Rectal smooth muscle tissue (tissue), 1 donor: ENCODE data around the gene KCTD1.

Experiments used
- H3K27ac ChIP-seq: one replicate; pipeline ENCODE4 v1.7.0; 2013; ENCODE audit warnings: low read depth, low read length, inconsistent platforms
- H3K27me3 ChIP-seq: one replicate; pipeline ENCODE4 v1.7.0; 2013; ENCODE audit warnings: low read length; ENCODE audit not compliant: control insufficient read depth, insufficient read depth
- H3K36me3 ChIP-seq: one replicate; pipeline ENCODE4 v1.7.0; 2013; ENCODE audit warnings: low read length; ENCODE audit not compliant: control insufficient read depth, insufficient read depth
- H3K4me1 ChIP-seq: one replicate; pipeline ENCODE4 v1.7.0; 2013; ENCODE audit warnings: low read length; ENCODE audit not compliant: control insufficient read depth, insufficient read depth
- H3K4me3 ChIP-seq: one replicate; pipeline ENCODE4 v1.7.0; 2013; ENCODE audit warnings: low read length
- H3K9ac ChIP-seq: one replicate; pipeline ENCODE4 v1.7.0; 2013; ENCODE audit warnings: low read length

Gene KCTD1

GRCh38 chr18:26416652-26417150, 131.7 kb downstream of the KCTD1 start:
- H3K36me3 ChIP-seq = no peaks in the 10 kb centered on the region
- H3K9ac ChIP-seq = no peak overlapping the region
- H3K4me3 ChIP-seq = no peak overlapping the region
- H3K4me1 ChIP-seq = no peaks in the 10 kb centered on the region
- H3K27ac ChIP-seq = no peak overlapping the region
- H3K27me3 ChIP-seq = no peaks in the 10 kb centered on the region

GRCh38 chr18:26415631-26416030, 132.7 kb downstream of the KCTD1 start:
- no peak overlapping the region for H3K27ac ChIP-seq
- H3K4me1 ChIP-seq = no peaks in the 10 kb centered on the region
- H3K4me3 ChIP-seq = no peak overlapping the region
- H3K36me3 ChIP-seq = no peaks in the 10 kb centered on the region
- H3K27me3 ChIP-seq = no peaks in the 10 kb centered on the region
- H3K9ac ChIP-seq = no peak overlapping the region

- Histone ChIP-seq H3K9ac (no peak overlapping the region), H3K27me3 (no peaks in the 10 kb centered on the region), H3K4me3 (no peak overlapping the region), H3K27ac (no peak overlapping the region), H3K36me3 (no peaks in the 10 kb centered on the region), H3K4me1 (no peaks in the 10 kb centered on the region)
Observed at GRCh38 chr18:26414901-26415440, 133.4 kb downstream of the KCTD1 start.

GRCh38 chr18:26409091-26409490, 139.3 kb downstream of the KCTD1 start:
- Histone ChIP-seq H3K27me3 (no peaks in the 10 kb centered on the region), H3K4me1 (no peaks in the 10 kb centered on the region), H3K4me3 (no peak overlapping the region), H3K36me3 (no peaks in the 10 kb centered on the region), H3K27ac (no peak overlapping the region), H3K9ac (no peak overlapping the region)

- H3K4me1 ChIP-seq = no peaks in the 10 kb centered on the region
- H3K27ac ChIP-seq = no peak overlapping the region
Observed at GRCh38 chr18:26407736-26408601, 140.4 kb downstream of the KCTD1 start.

GRCh38 chr18:26406854-26407517, 141.4 kb downstream of the KCTD1 start:
- Histone ChIP-seq H3K27me3 (no peaks in the 10 kb centered on the region), H3K4me3 (no peak overlapping the region), H3K27ac (no peak overlapping the region), H3K36me3 (no peaks in the 10 kb centered on the region), H3K9ac (no peak overlapping the region), H3K4me1 (no peaks in the 10 kb centered on the region)

More at GRCh38 chr18:26407736-26408601, 140.4 kb downstream of the KCTD1 start:
- Histone ChIP-seq H3K4me3 (no peak overlapping the region), H3K9ac (no peak overlapping the region), H3K36me3 (no peaks in the 10 kb centered on the region), H3K27me3 (no peaks in the 10 kb centered on the region)

GRCh38 chr18:26406324-26406723, 142.0 kb downstream of the KCTD1 start:
- Histone ChIP-seq H3K9ac (no peak overlapping the region), H3K27ac (no peak overlapping the region), H3K36me3 (no peaks in the 10 kb centered on the region), H3K27me3 (no peaks in the 10 kb centered on the region), H3K4me1 (no peaks in the 10 kb centered on the region), H3K4me3 (no peak overlapping the region)

- Histone ChIP-seq H3K36me3 (no peaks in the 10 kb centered on the region), H3K27ac (no peak overlapping the region), H3K4me1 (no peaks in the 10 kb centered on the region), H3K4me3 (no peak overlapping the region), H3K27me3 (no peaks in the 10 kb centered on the region), H3K9ac (no peak overlapping the region)
Observed at GRCh38 chr18:26405190-26405801, 143.1 kb downstream of the KCTD1 start.
